OCI-LY1 (cell line): ENCODE results near the gene NPY4R.
"Not testable (repeated sequence)": the region's sequence is repeated elsewhere in the genome, so short reads cannot be mapped to it uniquely, and the experiment has no call there.

Experiments used
- CTCF ChIP-seq: fragments of 200-600 bp; sonication (generic), shearing (Covaris generic); IDR thresholded peaks from 2 replicates; pipeline ENCODE4 v1.5.1; 2017; ENCODE audit warnings: mild to moderate bottlenecking, antibody characterized with exemption, low read length, moderate library complexity, mixed read lengths
- EZH2 ChIP-seq: fragments of 200-600 bp; sonication (generic), shearing (Covaris generic); IDR thresholded peaks from 2 replicates; pipeline ENCODE4 v1.8.0; 2017; ENCODE audit warnings: borderline replicate concordance, mixed run types, mild to moderate bottlenecking, antibody characterized with exemption, low read length, moderate library complexity, mixed read lengths

GRCh38 chr10:46445389-46446122, 20.2 kb downstream of the NPY4R start:
- TF ChIP-seq CTCF, EZH2: not testable (repeated sequence)
